Spleen (tissue), 3 donors: ENCODE data around the gene GRK5.

Experiments used
- POLR2A ChIP-seq, 3 donors: fragments of 450-650 bp; IDR thresholded peaks; one replicate each; pipeline ENCODE4 v1.5.1; 2017; ENCODE audit warnings: antibody characterized with exemption in 3 of 3, mild to moderate bottlenecking in 1 of 3
- POLR2AphosphoS5 ChIP-seq, 3 donors: sonication (generic); formaldehyde crosslinking; IDR thresholded peaks; one replicate each; pipeline ENCODE4 v1.5.1; 2017; ENCODE audit warnings: antibody characterized with exemption in 3 of 3

DNA sequence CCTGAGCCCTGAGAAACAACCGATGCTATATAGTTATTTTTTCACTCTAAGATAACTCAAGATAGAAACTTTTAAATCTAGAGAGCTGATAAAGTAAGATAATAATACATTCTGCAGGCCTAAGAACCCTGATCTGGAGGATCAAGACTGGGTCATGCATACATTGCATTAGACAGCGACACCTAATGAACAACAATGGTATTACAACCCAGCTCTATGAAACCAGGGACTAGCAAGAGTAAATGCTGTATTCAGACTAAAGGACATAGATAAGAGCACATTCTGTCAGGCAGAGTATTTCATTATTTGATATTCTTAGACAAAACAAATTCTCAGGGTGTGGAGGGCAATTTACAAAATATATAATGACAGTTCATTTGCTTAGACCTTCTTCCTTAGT lies 148.6 kb downstream of the GRK5 start:
- TF ChIP-seq POLR2AphosphoS5 (IDR thresholded peaks at IDR 0.05) (no peak), POLR2A (IDR thresholded peaks at IDR 0.05) (no peak)
